GM21737 (cell line): ENCODE results near the gene CCDC170.

Experiments
- ATAC-seq: cut with Tn5 transposase; IDR thresholded peaks from one replicate; pipeline ENCODE4 v1.9.1; 2021; ENCODE audit warnings: mild to moderate bottlenecking, moderate library complexity; ENCODE audit not compliant: unreplicated experiment

The CCDC170 gene

GRCh38 chr6:151649835-151650234 lies 156.0 kb downstream of the CCDC170 start:
- no peak for ATAC-seq

- ATAC-seq: no peak
These were observed 157.8 kb downstream of the CCDC170 start for GRCh38 chr6:151651639-151652038.

GRCh38 chr6:151652325-151652724 lies 158.5 kb downstream of the CCDC170 start:
- ATAC-seq: no peak

- ATAC-seq: no peak
These were observed 161.3 kb downstream of the CCDC170 start for GRCh38 chr6:151655099-151655498.

- ATAC-seq: no peak
These were observed 162.6 kb downstream of the CCDC170 start for GRCh38 chr6:151656392-151656791.

- no peak for ATAC-seq
These were observed 164.3 kb downstream of the CCDC170 start for GRCh38 chr6:151658091-151658490.

- no peak for ATAC-seq
These were observed 165.4 kb downstream of the CCDC170 start for GRCh38 chr6:151659212-151659611.

- ATAC-seq: no peak
These were observed 167.7 kb downstream of the CCDC170 start for GRCh38 chr6:151661509-151661908.

GRCh38 chr6:151661928-151662327 lies 168.1 kb downstream of the CCDC170 start:
- ATAC-seq: no peak

GRCh38 chr6:151663559-151663958 lies 169.7 kb downstream of the CCDC170 start:
- no peak for ATAC-seq

GRCh38 chr6:151664390-151664789 lies 170.6 kb downstream of the CCDC170 start:
- no peak for ATAC-seq

GRCh38 chr6:151665329-151665728 lies 171.5 kb downstream of the CCDC170 start:
- no peak for ATAC-seq

GRCh38 chr6:151666526-151666925 lies 172.7 kb downstream of the CCDC170 start:
- ATAC-seq: no peak

GRCh38 chr6:151669208-151669560 lies 175.4 kb downstream of the CCDC170 start:
- ATAC-seq: no peak

GRCh38 chr6:151670116-151670515 lies 176.3 kb downstream of the CCDC170 start:
- ATAC-seq: no peak
